Activated CD4-positive, alpha-beta T cell treated with anti-CD3 and anti-CD28 coated beads, Interleukin-2, amount 50 U/mL, for 48 hours (primary cell): ENCODE measurements around the gene SLCO2A1.

Experiments
- DNase-seq, 2 experiments: peaks; one replicate each; pipeline ENCODE4 v3.0.0-alpha.2; 2020

SLCO2A1 gene

DNA sequence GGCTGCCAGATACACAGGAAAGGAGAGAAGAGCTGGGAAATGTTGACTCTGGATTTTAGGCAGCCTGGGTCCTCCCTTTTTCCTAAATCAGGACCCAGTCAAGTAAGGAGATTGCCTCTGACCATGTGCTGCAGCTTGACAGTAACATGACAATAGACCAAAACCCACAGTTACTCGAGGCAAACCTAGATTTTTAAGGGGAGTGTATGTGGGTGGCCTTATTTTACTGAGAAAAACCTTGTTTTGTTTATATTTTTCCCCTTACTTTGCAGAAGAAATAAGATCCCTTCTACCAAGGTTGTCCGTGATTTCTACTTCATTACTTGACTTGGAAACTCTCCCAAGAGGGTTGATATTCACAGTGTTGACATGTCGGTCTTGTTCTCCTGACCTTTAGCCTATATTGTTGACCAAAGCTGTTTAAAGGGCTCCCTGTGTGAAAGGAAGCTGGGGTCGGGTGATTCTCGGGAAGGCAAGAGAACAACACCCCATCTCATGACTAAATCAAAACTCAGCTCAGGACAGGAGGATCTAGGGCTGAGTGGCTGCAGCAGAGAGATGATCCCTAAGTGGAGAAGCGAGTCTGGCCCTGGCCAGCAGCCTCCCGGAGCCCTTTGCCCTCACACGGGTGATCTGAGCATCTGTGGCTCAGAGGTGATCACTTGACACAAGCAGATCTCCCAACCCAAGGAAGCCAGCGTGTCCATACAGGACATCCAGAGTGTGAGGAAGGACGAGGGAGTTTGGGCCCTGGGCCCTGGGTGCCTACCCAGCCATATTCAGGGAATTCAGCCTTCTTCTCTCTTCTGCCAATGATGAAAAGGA lies 31.0 kb upstream of the SLCO2A1 start:
- no peak for DNase-seq

DNA sequence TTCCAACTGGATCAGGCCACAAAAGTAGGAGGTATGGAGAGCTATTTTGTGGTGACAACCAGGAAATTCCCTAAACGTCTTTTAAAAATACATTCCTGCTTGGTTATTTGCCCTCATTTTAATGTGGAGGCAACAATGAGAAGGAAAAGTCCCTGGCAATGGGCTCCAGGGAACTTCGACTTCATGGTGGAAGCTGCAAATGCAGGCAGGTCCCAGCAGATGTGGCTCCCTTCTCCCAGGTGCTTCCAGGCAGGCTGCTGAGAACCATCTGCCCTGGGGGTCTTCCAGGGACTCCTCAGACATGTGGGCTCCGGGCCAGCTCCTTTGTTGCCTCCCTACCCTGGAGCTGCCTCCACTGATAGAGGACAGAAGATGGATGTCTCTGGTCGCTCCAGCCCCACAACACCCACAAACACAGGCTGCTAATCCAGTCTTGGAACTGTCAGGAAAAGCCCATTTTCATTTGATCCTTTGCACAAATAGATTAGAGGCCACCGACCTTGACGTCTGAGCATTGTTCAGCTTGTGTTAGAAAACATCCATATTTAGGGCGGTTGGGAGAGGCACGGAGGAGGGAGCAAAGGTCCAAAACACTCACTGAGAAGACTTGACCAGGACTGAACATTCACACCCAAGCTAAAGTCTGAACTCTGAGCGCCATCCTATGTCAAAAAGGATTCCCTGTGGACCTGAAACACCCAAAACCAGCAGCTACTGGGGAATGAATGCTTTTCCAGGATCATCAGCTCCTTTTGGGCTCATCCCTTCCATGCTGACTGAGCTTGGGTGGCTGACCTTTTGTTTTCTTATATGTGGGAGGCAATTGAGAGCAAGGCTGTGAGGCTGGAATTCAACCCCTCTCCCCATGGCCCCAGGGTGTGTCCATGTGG lies 30.2 kb upstream of the SLCO2A1 start:
- DNase-seq = no peak

- no peak for DNase-seq
Measured at GRCh38 chr3:134059035-134059601, 29.4 kb upstream of the SLCO2A1 start.

GRCh38 chr3:134057654-134058110 lies 28.0 kb upstream of the SLCO2A1 start:
- DNase-seq = no peak

GRCh38 chr3:134057006-134057653 lies 27.4 kb upstream of the SLCO2A1 start:
- no peak for DNase-seq

- DNase-seq = no peak
Measured at GRCh38 chr3:134056464-134056891, 26.8 kb upstream of the SLCO2A1 start.

- DNase-seq = no peak
Measured at GRCh38 chr3:134055661-134056060, 25.9 kb upstream of the SLCO2A1 start.

DNA sequence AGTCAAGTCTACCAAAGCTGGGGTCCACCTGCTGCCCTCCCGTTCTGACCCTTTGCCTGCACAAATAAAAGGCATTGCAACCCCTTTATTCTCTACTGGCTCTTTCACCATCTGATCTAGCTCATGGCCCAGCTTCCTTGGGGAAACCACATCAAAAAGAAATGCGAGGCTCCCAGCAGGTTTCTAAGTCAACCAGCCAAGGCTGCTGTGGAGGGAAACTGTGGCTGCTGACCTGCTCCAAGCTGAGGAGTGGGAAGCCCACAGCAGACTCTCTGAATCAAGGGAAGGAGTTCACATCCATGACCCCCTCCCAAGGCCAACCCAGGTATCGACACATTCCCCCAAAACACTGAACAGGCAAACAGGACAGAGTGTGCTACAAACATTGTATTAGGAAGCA lies 25.2 kb upstream of the SLCO2A1 start:
- DNase-seq = no peak

- no peak for DNase-seq
Measured at GRCh38 chr3:134054231-134054630, 24.5 kb upstream of the SLCO2A1 start.

DNA sequence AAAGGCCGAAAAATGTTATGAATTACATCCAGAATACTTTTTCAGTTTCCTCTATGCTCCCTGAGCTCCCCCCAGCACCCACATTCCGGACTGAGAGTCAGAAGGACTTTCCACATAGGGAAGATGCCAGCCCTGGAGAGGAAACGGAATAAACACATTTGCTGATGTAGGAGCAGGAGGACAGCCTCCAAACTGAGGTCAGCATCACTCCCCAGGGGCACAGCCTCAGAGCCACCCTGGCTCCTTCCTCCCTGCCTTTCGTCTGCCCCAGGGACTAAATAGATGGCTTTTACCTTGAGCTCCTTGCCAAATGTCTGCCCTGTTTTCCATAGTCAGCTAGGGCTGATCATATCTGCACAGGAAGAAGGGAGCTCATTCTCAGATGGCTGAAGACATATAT lies 22.6 kb upstream of the SLCO2A1 start:
- no peak for DNase-seq

GRCh38 chr3:134049676-134050075 lies 20.0 kb upstream of the SLCO2A1 start:
- DNase-seq = no peak

- no peak for DNase-seq
Measured at GRCh38 chr3:134048278-134048996, 18.7 kb upstream of the SLCO2A1 start.

- DNase-seq = no peak
Measured at GRCh38 chr3:134044459-134044858, 14.7 kb upstream of the SLCO2A1 start.

DNA sequence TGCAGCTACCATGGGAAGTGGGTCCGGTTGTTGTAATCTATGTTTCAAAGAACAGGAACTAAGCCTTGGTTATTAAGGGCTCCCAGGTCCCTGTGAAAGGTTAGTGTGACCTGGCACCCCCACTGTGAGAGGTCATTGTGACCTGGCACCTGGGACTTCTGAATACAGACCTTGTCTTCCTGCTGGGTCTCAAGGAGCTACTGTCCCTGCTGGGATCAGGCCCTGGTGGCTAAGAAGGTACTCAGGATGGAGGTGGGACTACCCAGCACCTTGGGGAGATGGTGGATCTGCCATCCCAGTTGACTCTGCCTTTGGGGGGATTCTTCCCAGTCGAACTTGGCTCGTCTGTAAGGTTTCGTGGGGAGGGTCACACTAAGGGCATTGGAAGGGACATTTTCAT lies 10.3 kb upstream of the SLCO2A1 start:
- DNase-seq = no peak

DNA sequence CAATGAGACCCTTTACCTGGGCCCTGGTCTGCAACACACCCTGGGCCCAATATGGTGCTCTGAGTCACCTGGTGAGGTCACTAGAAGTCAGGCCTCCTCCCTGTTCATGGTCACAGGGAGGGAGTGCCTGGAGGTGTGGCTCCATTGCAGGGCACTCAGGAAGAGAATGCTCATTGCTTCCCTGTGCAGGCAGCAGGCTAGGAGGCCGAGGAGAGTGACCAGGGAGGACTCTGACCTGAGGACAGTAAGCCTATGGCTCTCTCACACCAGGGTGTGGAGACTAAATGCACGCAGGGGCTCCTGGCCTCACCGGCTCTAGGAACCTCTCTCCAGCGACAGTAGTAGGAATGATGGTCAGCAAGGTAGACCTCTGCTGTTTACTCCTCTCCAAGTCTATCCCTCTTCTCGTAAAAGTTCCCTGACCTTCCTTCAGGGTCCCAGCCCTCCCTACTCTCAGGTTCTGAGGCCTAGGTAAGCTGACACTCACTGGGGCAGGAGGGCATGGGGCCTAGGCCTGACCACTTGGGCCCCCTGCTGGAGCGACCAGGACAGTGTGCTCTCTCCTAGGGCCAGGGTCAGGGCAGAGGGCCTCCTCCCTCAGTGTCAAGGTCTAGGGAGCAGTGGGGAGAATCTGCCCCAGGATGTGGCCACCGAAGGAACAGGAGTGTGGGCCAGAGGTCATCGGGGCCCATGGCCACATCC lies 9.6 kb upstream of the SLCO2A1 start:
- no peak for DNase-seq

- no peak for DNase-seq
Measured at GRCh38 chr3:134038716-134039115, 9.0 kb upstream of the SLCO2A1 start.

- no peak for DNase-seq
Measured at GRCh38 chr3:134038071-134038491, 8.4 kb upstream of the SLCO2A1 start.

GRCh38 chr3:134037168-134037567 lies 7.4 kb upstream of the SLCO2A1 start:
- no peak for DNase-seq

GRCh38 chr3:134036291-134036690 lies 6.6 kb upstream of the SLCO2A1 start:
- no peak for DNase-seq

DNA sequence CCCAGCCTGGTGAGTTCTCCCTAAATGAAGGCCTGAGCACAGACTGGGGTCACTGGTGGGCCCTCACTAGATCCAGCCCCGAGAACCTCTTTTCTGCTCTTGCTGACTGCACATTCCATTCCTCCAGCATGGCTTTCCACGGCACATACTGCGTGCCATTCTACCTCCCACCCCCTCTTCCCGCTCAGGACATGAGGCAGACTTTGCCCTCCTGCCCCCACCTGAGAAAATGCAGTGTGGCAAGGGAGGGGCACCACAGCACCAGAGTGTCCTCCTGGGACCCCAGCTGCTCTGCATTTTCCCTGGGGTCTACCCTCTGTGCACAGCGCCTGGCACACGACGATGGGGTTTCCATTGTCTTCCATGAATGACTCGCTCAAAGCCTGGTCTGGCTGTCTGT lies 6.1 kb upstream of the SLCO2A1 start:
- no peak for DNase-seq

GRCh38 chr3:134034005-134034785 lies 4.5 kb upstream of the SLCO2A1 start:
- DNase-seq = no peak
